Caki2 (cell line): Measurements from ENCODE around the gene TTC28. TPM values are rescaled to one million over a fixed set of nuclear protein-coding genes. Genes with fewer than 3 reads are reported as not detected.
"Not testable (repeated sequence)": the region's sequence is repeated elsewhere in the genome, so short reads cannot be mapped to it uniquely, and the experiment has no call there.

ENCODE experiments used
- DNase-seq: peaks from one replicate; pipeline ENCODE4 v3.0.0-alpha.2; 2015; ENCODE audit warnings: low read depth
- in situ Hi-C: cut with HindIII; loops from 2 replicates; pipeline ENCODE4 v1.10.0; 2016; ENCODE audit warnings: low sequenced_read_pairs, low pct_unique_long_range_greater_than_20kb, mixed read lengths
- total RNA-seq: library from RNA; depleted of rRNA; stranded (reverse); fragments of >200 nt; shearing (Covaris generic); gene quantifications from 2 replicates; pipeline ENCODE4 v1.2.3, GENCODE V29; 2014; ENCODE audit warnings: low replicate concordance

The TTC28 gene
- total RNA-seq, 1 experiment from 2014 or later, result 9.8 TPM

GRCh38 chr22:28680813-28681490 is 1.3 kb upstream of the TTC28 start:
- peak; percentile 60 for DNase-seq

DNA sequence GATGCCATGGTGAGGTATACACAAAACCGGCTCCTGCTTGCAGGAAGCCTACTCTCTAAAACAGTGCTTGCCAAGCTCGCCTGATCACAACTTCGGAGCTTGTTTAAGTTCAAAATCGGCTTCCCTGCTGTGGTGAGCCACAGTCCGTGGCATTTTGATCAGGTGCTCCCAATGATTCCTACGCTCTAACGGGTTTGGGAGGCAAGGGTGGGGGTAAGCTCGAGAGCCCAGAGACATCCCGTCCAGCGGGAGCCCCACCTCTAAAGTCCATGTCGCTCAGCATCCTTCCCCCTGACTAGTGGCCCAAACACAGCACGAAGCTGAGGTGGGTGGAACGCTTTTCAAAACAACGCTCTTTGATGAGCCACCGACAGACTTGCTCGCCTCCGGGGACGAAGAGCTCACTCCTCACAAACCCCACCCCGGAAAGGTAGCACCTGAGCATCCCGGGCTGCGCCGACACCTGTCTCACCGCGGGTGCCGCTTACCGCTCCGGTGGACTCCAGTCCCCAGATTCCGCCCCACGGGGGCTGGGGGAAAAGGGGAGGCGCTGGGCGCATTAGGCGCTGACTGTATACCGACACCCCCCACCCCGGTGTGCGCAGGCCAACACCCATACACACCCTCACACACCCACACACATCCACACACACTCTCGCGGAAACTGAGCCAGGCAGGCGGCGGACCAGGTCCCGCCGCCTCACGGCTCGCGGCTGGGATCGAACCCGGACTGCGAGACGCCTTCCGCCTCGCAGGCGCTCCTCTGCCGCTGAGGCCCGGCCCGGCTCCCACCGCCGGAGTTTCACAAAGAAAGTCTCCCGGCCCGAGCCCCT is 646 bp downstream of the TTC28 start:
- in situ Hi-C loops, result not testable (repeated sequence)
- peak; percentile 57 for DNase-seq

More at GRCh38 chr22:28680813-28681490, 1.3 kb upstream of the TTC28 start:
- in situ Hi-C loops, result not testable (repeated sequence)

GRCh38 chr22:28678170-28678569 is 1.5 kb downstream of the TTC28 start:
- in situ Hi-C loops, DNase-seq: not testable (repeated sequence)

- peak; percentile 69 for DNase-seq
- in situ Hi-C loops, result no loop called here
These were observed 5.5 kb downstream of the TTC28 start for GRCh38 chr22:28674121-28674563.

DNA sequence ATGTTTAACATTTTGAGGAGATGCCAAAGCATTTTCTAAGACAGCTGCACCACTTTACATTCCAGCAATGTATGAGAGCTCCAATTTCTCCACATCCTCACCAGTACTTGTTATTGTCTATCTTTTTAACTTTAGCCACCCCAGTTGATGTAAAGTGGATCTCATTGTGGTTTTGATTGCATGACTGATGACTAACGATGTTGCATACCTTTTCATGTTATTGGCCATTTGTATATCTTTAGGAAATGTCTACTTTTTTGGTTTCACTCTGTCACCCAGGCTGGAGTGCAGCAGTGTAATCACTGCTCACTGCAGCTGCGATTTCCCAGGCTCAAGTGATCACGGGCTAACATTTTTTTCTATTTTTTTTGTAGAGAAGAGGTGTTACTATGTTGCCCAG is 8.9 kb downstream of the TTC28 start:
- DNase-seq, result no peak
- in situ Hi-C loops, result no loop called here

- DNase-seq, result no peak
- in situ Hi-C loops, result no loop called here
These were observed 9.5 kb downstream of the TTC28 start for GRCh38 chr22:28670161-28670560.

DNA sequence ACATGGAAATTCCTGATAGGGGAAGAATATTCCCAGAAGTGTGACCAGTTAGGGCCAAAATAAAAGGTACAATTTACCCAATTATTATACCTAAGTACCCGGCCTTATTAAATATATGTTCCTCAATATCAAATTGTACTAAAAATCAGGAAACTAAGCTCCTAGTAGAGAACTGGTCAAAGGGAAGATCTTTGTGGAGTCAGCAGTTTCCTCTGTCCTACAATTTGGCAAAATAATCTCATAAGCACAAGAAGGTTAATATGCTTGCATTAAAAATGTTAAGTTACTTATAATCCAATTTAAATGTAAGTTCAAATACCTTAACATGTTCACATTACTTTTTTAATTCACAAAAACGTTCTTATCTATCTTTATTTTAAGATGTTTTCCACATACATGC is 10.3 kb downstream of the TTC28 start:
- in situ Hi-C loops, result no loop called here
- no peak for DNase-seq

GRCh38 chr22:28663569-28663942 is 16.1 kb downstream of the TTC28 start:
- in situ Hi-C loops, DNase-seq: not testable (repeated sequence)

- in situ Hi-C loops, result no loop called here
- no peak for DNase-seq
These were observed 21.2 kb downstream of the TTC28 start for GRCh38 chr22:28658448-28658847.

- no peak for DNase-seq
- in situ Hi-C loops, result no loop called here
These were observed 23.5 kb downstream of the TTC28 start for GRCh38 chr22:28656181-28656580.

DNA sequence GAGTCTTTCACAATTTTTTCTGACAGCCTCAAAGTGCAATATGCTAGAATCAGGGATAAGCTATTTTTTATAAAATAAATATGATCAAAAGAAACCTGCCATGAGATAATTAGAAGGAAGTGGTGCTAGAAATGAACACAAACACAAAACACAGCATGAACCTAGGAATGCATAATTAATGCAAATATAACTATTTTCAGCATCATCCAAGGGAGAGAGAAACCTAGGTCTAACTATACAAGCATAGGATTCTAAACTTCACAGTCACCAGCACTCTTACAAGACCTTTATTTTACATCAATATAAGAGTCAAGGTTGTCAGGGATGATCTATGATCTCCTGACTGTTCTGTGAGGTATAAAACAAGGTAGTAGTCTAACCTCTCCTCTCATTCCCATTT is 29.2 kb downstream of the TTC28 start:
- DNase-seq, result no peak
- in situ Hi-C loops, result no loop called here

DNA sequence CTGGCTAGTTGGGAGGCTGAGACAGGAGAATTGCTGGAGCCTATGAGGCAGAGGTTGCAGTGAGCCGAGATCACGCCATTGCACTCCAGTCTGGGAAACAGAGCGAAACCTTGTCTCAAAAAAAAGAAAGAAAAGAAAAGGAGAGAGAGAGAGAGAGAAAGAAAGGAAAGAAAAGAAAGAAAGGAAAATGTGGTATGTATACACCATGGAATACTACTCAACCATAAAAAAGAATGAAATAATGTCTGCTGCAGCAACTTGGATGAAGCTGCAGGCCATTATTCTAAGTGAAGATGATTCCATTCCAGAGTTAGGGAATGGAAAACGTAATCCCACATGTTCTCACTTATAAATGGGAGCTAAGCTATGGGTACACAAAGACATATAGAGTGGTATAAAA is 30.8 kb downstream of the TTC28 start:
- in situ Hi-C loops, result no loop called here
- DNase-seq, result no peak

- no peak for DNase-seq
These were observed 32.4 kb downstream of the TTC28 start for GRCh38 chr22:28647216-28647615.

GRCh38 chr22:28639321-28639720 is 40.3 kb downstream of the TTC28 start:
- DNase-seq, result no peak
- in situ Hi-C loops, result no loop called here

More at GRCh38 chr22:28647216-28647615, 32.4 kb downstream of the TTC28 start:
- in situ Hi-C loops, result no loop called here

- DNase-seq, result no peak
- in situ Hi-C loops, result no loop called here
These were observed 42.4 kb downstream of the TTC28 start for GRCh38 chr22:28637225-28637624.

DNA sequence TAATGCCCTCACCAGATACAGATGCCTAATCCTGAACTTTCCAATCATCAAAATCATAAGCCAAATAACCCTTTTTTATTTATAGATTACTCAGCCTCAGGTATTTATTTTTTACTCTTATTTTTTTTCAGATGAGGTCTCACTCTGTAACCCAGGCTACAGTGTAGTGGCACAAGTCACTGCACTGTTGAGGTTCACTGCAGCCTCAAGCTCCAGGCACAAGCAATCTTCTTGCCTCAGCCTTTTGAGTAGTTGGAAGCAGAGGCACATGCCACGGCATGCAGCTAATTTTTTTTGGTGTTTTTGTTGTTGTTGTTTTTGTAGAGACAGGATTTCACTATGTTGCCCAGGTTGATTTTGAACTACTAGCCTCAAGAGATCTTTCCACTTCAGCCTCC is 49.5 kb downstream of the TTC28 start:
- no peak for DNase-seq
- in situ Hi-C loops, result no loop called here

- no peak for DNase-seq
- in situ Hi-C loops, result no loop called here
These were observed 50.0 kb downstream of the TTC28 start for GRCh38 chr22:28629420-28630176.

- in situ Hi-C loops, result no loop called here
- no peak for DNase-seq
These were observed 50.9 kb downstream of the TTC28 start for GRCh38 chr22:28628766-28629165.

GRCh38 chr22:28627791-28628190 is 51.8 kb downstream of the TTC28 start:
- DNase-seq, result no peak
- in situ Hi-C loops, result no loop called here
